ENCODE data around the gene IZUMO4.

GRCh38 chr19:2118438-2118837 is 21.7 kb downstream of the IZUMO4 start:
- TF ChIP-seq YY1 (IDR thresholded peaks at IDR 0.05) = no peak
- no peak for TF ChIP-seq RAD21 (IDR thresholded peaks at IDR 0.05)
- no peak for TF ChIP-seq CTCF (IDR thresholded peaks at IDR 0.05; ENCODE audit: low read depth, low read length, missing input control)
- TF ChIP-seq REST (IDR thresholded peaks at IDR 0.05) = no peak
- TF ChIP-seq MAX (IDR thresholded peaks at IDR 0.05) = no peak
- no peak for TF ChIP-seq ZBTB33 (IDR thresholded peaks at IDR 0.05)
- TF ChIP-seq JUND (IDR thresholded peaks at IDR 0.05) = no peak
- no peak for TF ChIP-seq ATF3 (IDR thresholded peaks at IDR 0.05)
- no peak for TF ChIP-seq TAF1 (conservative IDR thresholded peaks at IDR 0.05)
- TF ChIP-seq SP1 (IDR thresholded peaks at IDR 0.05) = no peak
- TF ChIP-seq EGR1 (IDR thresholded peaks at IDR 0.05; ENCODE audit: low read depth in 2 of 2) = no peak

Measured in liver (tissue), 3 donors.